GM21825 (cell line): ENCODE data around the gene NARS2.
"Not testable (repeated sequence)": the region's sequence is repeated elsewhere in the genome, so short reads cannot be mapped to it uniquely, and the experiment has no call there.

Experiments used
- ATAC-seq: cut with Tn5 transposase; IDR thresholded peaks from one replicate; pipeline ENCODE4 v1.9.1; 2021; ENCODE audit warnings: mild to moderate bottlenecking, moderate library complexity; ENCODE audit not compliant: unreplicated experiment

The NARS2 gene, protein sequence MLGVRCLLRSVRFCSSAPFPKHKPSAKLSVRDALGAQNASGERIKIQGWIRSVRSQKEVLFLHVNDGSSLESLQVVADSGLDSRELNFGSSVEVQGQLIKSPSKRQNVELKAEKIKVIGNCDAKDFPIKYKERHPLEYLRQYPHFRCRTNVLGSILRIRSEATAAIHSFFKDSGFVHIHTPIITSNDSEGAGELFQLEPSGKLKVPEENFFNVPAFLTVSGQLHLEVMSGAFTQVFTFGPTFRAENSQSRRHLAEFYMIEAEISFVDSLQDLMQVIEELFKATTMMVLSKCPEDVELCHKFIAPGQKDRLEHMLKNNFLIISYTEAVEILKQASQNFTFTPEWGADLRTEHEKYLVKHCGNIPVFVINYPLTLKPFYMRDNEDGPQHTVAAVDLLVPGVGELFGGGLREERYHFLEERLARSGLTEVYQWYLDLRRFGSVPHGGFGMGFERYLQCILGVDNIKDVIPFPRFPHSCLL

DNA sequence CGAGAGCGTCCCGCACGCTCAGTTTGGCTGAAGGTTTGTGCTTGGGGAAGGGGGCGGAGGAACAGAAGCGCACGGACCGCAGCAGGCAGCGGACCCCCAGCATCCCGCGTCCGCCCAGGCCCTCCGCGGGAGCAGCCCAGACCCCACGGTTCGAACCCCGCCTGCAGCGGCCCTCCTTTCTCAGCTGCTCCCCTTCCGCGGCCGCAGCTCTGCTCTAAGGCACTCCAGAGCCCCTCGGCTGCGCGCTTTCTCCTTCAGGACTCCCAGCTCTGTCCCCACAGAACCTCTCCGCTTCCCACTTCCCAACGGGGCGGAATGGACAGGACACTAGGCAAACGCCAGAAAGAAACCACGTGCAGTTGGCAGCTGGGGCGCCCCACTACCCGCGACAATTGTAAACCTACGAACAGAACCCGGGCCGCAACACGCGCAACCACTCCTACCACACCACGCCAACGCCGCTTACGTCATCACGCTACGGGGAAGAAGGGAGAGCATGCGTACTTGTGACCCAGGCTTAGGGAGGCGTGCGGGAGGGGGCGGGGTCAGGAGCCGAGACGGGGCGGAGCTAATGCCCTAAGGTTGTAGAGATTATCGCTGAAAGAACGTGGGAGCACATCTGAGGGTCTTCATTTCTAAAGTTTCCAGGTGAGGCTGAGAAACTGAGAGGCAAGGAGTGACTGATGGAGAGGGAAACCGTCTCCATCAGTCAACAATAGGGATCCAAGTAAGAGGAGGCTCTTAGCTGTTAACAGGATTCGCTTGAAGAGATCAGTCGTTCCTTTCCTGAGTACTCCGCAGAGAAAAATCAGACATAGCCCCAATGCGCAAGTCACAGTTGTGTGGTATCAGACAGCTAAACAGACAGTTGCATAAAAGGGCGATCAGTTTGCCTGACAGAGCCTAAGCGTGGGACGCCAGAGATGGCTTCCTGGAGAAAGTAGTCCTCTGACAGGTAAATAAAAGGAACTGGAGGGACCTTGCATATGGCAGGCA lies at the start of gene NARS2:
TSS of gene NARS2 (minus strand) at position 479 of the 996 bp plus-strand sequence. CDS start at position 103, 376 bp downstream.
- ATAC-seq: peak; percentile 96

- no peak for ATAC-seq
These were observed 48.0 kb upstream of the NARS2 start for GRCh38 chr11:78622666-78623065.

- no peak for ATAC-seq
These were observed 45.5 kb upstream of the NARS2 start for GRCh38 chr11:78620159-78620558.

GRCh38 chr11:78615724-78616123 lies 41.1 kb upstream of the NARS2 start:
- ATAC-seq: no peak

GRCh38 chr11:78613378-78613813 lies 38.7 kb upstream of the NARS2 start:
- no peak for ATAC-seq

GRCh38 chr11:78612721-78613377 lies 38.2 kb upstream of the NARS2 start:
- ATAC-seq: no peak

- not testable (repeated sequence) for ATAC-seq
These were observed 34.7 kb upstream of the NARS2 start for GRCh38 chr11:78609321-78609720.

DNA sequence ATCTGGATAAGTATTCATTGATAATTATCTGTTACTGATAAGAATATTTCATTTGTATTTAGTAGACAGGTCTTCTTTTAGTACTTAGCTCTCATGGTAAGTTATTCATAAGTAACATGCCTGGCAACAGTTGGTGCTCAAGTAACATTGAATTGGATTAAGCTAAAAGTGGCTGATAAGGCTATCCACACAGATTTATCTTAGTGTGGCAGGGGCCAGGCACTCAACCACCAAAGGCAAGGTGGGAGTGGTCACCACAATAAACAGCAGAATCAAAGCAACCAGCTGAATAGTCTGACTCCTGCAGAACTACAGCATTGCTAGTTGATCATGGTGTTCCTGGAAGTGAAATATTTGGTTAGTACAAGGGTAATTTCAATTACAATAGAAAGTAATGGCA lies 33.0 kb upstream of the NARS2 start:
- ATAC-seq: no peak

GRCh38 chr11:78606667-78607066 lies 32.0 kb upstream of the NARS2 start:
- no peak for ATAC-seq

DNA sequence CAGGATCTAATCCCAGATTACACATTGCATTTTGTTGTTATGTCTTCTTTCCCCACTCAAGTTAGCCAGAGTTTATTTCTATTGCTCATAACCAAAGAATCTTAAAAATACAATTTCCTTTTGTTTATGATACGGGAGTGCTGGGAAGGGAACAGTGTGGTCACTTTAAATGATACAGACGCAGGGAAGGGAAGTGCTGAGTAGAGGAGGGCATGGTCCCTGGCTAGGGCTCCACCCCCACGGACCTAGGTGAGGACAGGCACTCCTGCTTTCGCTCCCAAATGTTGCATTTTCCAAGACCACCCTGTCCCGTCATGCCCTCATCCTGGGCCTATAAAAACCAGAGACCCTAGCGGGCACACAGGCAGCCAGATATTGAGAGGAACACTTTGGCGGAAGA lies 30.6 kb upstream of the NARS2 start:
- ATAC-seq: no peak

- no peak for ATAC-seq
These were observed 29.1 kb upstream of the NARS2 start for GRCh38 chr11:78603792-78604191.

GRCh38 chr11:78602771-78603170 lies 28.1 kb upstream of the NARS2 start:
- not testable (repeated sequence) for ATAC-seq

DNA sequence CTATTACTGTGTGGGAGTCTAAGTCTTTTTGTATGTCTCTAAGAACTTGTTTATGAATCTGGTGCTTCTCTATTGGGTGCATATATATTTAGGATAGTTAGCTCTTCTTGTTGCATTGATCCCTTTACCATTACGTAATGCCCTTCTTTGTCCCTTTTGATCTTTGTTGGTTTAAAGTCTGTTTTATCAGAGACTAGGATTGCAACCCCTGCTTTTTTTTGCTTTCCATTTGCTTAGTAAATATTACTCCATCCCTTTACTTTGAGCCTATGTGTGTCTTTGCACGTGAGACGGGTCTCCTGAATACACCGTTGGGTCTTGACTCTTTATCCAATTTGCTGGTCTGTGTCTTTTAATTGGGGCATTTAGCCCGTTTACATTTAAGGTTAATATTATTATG lies 26.4 kb upstream of the NARS2 start:
- ATAC-seq: not testable (repeated sequence)

DNA sequence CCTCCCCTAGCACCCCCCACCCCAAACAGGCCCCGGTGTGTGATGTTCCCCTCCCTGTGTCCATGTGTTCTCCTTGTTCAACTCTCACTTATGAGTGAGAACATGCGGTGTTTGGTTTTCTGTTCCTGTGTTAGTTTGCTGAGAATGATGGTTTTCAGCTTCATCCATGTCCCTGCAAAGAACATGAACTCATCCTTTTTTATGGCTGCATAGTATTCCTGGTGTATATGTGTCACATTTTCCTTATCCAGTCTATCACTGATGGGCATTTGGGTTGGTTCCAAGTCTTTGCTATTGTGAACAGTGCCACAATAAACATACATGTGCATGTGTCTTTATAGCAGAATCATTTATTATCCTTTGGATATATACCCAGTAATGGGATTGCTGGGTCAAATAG lies 22.9 kb upstream of the NARS2 start:
- ATAC-seq: not testable (repeated sequence)

DNA sequence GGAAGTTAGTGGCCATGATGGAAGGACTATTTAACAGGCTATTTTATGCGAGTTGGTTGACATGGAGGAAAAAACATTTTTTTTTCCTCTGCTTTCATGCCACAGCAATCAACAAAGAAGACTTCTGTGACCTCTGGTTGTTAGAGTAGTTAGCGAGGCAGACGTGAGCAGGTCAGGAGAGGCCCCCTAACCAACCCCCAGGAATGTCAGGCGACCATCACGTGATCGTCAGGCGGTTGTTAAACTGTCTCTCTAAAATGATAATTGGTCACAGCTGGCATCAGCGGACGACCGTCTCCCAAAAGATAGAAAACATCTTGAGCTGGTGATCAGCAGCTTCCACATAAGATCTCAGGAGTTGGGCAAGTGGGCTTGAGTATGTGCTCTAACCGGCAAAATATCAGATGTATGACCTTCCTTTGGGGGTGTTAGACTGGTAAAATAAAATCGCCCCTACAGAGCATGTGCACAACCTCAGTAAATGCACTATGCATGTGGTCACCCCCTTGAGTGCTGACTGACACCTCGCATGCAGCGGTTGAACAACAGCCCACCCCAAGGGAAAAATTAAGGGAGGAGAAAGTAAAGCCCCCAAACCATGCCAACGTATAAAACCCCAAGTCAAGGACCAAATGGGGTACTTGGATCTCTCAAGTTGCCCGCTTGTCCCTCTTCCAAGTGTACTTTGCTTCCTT lies 20.9 kb upstream of the NARS2 start:
- ATAC-seq: no peak

GRCh38 chr11:78594814-78595213 lies 20.1 kb upstream of the NARS2 start:
- no peak for ATAC-seq

DNA sequence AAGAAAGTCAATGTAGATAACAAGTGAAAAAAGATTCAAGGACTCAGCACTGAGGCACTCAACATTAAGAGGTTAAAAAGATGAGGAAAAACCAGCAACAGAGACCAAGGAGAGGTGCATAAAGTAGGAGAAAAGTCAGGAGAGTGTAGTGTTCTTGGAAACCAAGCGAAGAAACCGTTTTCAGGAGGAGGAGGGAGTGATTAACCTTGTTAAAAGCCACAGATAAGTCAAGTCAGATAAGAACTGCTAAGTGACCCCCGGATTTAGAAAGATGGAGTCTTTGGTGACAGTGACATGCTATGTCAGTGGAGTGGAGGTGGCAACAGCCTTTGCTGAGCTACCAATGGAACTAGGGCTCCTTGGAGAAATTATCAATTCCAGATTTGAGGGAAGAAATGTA lies 13.9 kb upstream of the NARS2 start:
- ATAC-seq: no peak

GRCh38 chr11:78587446-78587845 lies 12.8 kb upstream of the NARS2 start:
- ATAC-seq: no peak

DNA sequence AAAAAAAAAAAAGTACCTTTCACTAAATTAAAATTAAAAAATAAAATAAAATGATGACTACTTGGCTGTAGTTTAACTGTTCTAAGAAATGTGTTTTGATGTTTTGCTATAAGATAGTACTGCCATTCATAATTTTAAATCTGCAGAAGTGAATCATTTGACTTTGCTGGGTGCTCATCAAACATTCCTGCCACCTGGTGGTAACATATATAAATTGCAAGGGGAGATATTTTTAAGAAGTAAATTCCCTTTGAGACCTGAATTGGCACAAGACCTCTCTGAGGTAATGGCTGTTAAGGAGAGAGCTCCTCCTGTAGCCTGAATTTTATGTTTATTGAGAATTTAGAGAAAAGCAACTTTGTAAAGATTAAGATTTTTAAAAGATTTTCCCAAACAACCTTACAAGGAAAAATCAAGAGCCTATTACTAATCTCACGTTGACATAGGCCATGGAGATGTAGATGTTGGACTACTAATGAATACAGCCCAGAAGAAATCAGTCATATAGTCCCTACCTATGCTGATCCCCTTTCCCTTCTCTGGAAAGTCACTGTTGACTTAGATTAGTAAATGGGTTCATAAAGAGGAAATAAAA lies 11.9 kb upstream of the NARS2 start:
- ATAC-seq: no peak

GRCh38 chr11:78583889-78584288 lies 9.2 kb upstream of the NARS2 start:
- ATAC-seq: no peak
